Measurements from ENCODE around the gene PPP1R26.

The PPP1R26 gene

DNA sequence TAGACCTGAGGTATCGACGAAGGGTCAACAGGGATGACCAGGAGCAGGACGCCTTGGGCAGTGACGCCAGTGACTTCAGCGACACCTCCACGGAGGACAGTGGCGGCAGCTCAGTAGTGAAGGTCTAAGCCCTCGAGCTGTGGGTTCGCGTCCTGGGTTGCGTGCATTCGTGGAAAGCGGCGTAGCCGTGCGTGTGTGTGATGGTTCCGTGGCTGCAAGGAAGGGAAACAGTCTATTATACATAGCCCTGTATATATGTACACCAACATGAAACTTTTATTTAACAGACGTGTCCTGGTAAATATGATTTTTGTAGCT, 8.4 kb downstream of the PPP1R26 start:
- DNase-seq (ENCODE audit: low read depth in 2 of 3, low spot score in 1 of 3), result no peak

DNA sequence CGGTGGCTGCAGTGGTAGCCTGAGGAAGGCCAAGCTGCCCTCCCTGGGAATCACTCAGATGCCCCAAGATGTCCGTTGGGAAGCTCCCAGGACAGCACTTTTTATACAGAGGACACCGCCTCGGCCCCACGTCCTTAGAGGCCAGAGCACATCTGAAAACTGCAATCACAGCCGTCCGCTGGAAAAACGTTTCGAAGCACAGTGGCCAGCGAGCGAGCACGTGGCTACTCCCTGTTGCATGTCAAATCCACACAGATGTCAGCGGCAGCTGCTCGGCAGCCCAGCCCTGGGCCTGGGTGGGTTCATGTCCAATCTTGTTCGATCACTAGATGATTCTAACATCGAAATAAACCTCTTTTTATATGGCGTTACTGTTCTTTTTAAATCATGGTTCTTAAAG, 8.9 kb downstream of the PPP1R26 start:
- no peak for DNase-seq (ENCODE audit: low read depth in 2 of 3, low spot score in 1 of 3)

DNA sequence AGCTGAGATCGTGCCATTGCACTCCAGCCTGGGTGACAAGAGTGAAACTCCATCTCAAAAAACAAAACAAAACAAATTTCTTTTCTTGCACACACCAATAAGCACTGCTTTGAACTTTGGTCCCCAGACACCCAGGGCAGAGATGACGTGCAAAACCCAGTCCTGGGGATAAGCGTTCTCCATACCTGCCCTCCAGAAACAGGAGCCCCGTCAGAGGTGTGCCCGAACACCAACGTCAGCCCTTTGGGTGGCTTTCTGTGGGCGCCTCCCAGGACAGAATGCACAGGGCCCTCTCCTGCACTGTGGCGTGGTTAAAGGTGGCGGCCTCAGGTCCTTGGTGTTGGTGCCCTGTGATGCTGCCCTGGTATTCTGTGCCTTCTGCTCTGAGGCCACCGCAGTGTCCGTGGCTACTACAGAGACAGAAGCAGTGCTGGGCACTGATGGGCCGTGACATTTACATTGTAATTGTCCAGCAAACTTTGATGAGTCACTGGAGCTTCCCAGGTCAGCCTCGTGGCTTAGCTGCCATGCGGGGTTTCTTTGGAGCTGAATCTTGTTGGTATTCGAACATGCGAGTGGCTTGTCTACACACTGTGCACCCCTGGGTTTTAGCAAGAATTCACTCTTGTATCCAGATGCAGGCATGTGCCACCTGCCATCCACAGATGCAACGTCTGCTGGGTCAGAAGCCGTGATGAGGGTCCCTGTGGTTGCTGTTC, 9.8 kb downstream of the PPP1R26 start:
- no peak for DNase-seq (ENCODE audit: low read depth in 2 of 3, low spot score in 1 of 3)

DNA sequence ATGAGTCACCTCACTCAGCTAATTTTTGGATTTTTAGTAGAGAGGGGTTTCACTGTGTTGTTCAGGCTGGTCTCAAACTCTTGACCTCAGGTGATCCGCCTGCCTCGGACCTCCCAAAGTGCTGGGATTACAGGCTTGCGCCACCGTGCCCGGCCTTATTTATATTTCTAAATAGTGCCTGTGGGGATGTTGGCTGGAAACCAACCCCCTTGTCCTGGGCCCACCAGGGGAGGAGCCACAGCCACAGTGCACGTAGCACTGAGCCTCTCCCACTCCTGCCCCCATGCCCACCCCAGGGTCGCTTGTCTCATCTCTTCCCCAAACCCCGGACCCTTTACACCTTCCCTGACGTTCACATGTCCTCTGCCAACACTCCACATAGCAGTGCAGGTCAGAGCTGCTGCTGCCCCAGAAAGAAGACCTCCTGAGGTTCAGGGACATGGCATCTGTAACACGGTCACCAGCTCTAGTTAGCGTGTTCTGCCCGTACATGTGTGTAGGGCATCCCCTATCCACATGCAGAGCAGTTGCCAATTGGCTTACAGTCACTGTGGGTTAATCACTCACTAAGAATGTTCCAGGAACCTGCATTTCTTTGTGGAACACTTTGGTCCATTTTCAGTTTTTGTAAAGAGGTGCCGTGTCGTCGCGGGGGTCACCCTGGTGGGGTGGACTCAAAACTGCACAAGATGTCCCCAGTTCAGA, 10.7 kb downstream of the PPP1R26 start:
- no peak for DNase-seq (ENCODE audit: low read depth in 2 of 3, low spot score in 1 of 3)

DNA sequence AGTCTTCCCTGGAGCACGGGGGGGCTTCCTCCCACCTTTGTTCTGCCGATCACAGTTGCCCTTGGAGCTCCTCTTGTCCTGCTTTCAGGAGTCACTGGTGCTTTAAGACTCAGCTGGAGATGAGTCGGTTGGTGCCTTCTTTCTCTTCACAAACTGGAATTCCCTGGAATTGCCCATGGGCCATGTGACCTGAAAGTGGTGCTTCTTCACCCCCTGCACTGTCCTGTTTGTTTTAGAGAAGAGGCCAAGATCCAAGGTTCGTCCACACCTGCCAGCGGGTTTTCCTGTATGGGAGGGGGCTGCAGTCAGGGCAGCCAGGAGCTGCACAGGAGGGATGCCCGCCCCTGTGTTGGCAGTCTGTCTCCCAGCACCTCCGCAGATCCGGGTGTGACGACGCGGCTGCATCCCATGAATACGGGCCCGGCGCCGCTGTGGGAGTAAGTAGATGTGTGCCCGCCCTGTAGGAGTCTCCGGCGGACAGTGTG, 11.4 kb downstream of the PPP1R26 start:
- no peak for DNase-seq (ENCODE audit: low read depth in 2 of 3, low spot score in 1 of 3)

DNA sequence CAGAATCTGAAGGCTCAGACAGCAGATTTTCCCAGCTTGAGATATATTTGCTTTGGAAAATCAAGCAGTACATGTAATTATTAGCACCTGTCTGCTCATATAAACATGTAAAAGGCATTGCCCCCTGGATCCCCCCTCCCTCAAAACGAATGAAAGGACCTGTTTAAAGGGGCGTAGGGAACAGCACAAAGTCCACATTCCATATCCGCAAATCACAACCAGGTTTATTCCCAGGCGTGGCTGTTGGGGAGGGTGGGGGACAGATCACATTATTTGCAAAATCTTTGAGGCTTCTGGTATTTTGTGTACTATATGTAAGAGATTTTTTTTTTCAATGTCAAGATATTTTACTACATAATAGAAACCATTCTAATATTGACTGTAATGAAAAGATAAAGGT, 12.2 kb downstream of the PPP1R26 start:
- no peak for DNase-seq (ENCODE audit: low read depth in 2 of 3, low spot score in 1 of 3)

DNA sequence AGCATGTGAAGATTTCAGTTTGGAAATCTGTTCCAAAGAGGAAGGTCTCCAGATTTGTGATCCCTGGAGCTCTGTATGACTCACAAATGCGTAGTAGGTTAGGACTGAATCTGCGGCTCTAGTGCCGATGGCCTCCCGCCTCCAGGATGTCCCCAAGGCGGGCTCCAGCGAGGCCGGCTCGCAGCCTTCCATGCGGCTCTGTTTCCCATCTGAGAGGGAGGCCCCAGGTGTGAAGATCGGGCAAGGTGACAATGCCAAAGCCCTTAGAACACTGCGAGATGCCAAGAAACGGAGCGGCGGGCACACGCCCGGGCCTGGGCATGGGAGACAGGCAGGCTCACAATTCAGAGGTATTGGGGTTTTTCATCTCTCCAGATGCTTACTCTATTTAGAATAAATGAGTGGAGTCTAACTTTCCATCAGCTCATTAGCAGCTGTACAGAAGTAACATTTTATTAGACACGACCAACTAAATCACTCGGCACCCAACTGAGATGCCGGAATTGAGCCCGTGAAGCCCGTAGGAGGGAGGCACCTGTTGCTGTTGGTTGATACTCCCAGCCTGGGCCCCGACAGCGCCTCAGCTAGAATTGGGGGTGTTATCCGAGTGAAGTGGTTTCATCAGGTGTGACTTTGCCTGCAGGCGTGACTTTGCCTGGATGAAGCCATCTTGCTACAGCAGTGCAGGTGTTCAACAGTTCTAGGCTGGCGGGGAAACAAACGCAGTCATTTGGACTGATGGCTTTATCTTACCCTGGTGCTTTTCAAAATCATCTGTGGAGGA, 13.5 kb downstream of the PPP1R26 start:
- DNase-seq (ENCODE audit: low read depth in 2 of 3, low spot score in 1 of 3), result no peak

DNA sequence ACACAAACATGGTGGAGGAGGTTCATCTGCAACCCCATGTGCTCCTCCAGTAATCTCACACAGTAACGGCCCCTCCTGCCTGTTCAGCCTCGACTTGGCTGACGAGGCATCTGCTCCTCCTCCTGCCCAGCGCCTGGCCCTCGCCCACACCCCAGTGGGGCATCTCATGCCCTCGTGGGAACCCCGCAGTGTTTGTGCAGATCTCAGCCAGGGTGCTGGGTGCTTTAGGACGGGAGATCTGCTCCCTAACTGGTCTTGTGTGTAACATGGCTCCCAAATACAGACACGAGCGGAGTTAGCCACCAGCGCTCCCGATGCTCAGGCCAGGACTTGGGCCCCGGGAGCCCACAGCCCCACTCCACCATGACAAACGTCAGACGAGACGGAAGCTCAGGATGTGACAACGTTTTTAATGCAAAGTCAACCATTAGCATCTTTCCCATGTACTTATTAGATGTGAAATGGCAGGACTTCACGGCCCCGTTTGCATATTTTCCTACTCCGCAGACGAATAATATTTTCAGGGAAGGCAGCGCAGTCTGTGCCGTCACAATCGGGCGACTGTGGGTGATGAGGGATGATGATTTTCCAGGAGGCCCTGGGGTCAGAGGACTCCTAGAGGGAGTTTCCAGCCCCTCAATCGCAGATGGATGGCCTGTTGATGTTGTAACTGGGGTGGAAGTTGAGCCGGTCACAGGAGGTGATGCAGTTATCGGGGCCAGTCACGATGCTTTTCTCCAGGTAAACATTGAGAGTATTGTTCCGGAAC, 15.4 kb downstream of the PPP1R26 start:
- no peak for DNase-seq (ENCODE audit: low read depth in 2 of 3, low spot score in 1 of 3)

DNA sequence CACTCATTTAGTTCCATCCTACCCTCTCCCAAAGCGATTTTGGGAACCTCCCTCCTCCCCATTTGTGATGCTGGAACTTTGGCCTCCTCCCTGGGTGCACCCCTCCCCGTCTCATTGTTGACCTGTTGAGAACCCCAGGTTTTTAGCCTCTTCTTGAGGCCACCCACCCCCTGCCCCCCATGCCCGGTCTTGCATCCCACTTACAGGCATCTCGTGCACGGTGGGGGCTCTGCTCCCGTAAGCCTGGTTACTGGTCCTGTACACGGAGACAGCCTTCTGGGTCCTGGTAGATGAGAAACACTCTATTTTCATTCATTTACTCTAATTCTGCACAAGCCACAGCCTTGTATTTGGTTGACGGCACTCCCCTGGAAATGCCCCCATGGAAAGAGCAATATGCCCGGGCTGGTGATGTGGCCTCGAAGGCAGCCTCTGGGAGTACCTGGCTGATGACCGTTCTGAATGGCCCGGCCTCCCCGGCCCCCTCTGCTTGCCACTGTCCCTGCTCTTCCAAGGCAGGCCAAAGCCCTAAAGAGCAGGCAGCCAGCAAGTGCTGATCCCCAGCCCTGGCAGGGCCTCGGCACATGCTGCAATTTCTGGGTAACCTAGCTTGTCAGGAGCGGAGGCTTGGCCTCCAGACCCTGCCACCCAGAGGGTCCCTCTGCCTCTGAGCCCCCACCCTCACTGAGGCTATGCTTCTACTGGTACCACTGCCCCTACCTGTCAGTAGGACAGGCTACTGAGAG, 19.0 kb downstream of the PPP1R26 start:
- DNase-seq (ENCODE audit: low read depth in 2 of 3, low spot score in 1 of 3), result no peak

DNA sequence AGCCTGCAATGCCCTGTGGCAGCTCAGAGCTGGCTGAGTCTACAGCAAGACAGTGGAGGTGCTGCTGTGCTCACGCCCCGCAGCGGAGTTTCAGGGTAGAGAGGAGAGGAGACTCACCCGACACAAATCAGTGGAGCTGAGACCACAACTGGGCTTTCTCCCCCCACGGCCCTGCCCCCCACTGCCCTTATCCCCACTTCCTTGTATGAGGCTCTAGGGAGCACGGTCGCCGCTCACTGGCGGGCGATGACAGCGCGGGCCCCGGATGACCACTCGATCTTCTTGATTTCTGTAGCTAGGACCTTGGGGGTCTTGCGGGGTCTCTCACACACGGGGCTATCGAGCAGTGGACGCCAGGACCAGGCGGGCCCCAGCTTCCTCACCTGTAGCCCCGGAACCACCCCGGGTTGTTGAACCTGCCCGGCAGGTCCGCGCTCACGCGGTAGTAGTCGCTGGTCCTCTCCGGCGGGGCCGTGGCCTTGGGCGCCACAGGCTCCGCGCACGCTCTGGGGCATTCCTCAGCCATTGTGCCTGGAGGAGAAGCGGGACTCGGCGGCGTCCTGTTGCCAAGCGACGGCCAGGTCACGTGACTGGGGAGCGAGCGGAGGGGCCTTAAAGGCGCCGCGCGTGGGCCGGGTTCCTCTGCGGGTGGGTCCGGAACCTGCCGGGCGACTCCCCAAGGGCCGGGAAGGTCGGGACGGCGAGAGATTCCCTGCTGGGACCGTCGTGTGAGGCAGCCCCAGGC, 19.9 kb downstream of the PPP1R26 start:
- peak; percentile 70 to 91 (median 82) for DNase-seq (ENCODE audit: low read depth in 2 of 3, low spot score in 1 of 3)

DNA sequence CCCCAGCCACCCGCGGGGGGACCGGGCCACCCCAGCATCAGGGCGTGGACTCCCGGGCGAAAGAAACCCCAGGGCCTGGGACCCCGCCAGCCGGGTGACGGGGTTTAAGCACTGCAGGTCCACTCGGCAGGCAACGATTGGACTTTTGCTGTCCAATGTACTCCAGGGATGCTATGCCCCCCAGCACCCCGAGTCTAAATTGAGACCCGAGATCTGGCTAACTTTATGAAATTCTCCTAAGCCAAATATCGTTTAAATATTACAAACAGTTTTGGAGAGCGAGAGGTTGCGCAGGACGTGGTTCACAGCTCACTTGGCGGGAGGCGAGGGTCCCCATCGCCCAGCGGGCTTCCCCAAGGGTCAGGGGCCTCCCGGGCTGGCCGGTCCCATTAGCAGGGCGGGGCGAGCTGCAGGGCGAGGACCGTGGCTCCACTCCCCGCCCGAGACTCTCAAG, 20.5 kb downstream of the PPP1R26 start:
- no peak for DNase-seq (ENCODE audit: low read depth in 2 of 3, low spot score in 1 of 3)

DNA sequence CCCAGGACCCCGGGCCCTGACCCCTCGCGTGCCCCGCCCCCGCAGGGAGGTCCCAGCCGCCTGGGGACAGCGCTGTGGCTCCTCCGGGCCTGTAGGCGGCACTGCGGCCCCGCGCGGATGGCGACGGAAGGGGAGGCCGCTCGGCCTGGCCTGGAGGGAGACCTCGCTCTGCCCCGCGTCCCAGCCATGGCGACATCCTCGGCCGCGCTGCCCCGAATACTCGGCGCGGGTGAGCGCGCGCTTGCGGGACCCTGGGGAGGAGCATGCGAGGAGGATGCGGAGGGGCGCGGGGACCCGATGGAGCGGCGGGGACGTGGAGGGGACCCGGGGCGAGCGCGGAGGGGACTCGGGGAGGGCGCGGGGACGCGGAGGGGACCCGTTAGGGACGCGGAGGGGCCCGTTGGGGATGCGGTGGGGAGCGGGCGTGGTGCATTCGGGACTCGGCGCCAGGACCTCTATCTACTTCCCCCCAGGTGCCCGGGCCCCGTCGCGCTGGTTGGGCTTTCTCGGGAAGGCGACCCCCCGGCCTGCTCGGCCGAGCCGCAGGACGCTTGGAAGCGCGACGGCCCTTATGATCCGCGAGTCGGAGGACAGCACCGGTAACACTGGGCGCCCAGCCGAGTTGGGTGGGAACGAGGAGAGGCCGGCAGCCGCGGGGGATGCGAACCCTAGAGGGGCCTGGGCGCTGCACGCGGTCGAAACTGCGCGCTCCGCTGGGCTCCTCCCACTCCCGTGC, 21.1 kb downstream of the PPP1R26 start, which contains the start of gene MRPS2:
MRPS2 (plus strand) TSS at position 158 of the 736 bp plus-strand sequence; CDS start at position 187, 29 bp downstream.
- DNase-seq (ENCODE audit: low read depth in 2 of 3, low spot score in 1 of 3), result peak; percentile 67 to 83 (median 73)

DNA sequence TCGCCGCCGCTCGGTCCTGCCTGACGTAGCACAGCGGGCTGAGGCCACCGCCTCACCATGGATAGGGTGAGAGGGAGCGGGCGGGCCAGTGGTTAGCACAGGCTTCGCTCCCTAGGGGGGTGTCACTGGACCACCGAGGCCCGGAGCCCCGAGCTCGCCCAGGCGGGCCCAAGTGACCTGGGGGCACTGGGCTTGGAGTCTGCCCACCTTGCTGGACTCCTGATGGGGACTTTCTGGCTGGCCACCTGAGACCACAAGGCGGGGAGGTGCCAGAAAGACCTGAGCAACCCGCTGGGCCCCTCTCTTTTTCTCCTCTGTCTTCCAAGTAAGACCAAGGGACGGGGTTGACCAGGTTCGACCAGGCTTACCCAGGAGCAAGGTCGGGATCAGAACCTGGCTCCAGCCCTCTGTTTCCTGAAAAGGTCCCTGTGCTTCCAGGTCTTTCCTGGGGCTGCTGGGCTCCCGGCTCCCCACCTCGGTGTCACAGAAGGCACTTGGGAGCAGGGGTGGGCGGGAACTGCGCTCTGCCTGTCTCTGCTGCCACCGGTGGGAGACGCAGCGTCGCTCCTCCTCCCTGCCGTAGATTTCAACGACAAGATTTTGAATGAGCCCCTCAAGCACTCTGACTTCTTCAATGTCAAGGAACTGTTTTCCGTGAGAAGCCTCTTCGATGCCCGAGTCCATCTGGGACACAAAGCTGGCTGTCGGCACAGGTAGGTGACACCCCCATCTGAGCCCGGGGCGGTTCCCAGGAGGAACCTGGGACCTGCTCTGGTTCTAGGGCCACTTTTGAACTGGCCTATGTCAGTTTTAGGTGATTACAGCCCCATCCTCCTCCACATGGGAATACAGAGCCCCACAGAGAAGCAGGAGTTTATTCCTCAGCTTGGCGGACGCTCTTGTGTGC, 21.9 kb downstream of the PPP1R26 start:
- peak in 1 of 3 donors; percentile 51 for DNase-seq (ENCODE audit: low read depth in 2 of 3, low spot score in 1 of 3)

DNA sequence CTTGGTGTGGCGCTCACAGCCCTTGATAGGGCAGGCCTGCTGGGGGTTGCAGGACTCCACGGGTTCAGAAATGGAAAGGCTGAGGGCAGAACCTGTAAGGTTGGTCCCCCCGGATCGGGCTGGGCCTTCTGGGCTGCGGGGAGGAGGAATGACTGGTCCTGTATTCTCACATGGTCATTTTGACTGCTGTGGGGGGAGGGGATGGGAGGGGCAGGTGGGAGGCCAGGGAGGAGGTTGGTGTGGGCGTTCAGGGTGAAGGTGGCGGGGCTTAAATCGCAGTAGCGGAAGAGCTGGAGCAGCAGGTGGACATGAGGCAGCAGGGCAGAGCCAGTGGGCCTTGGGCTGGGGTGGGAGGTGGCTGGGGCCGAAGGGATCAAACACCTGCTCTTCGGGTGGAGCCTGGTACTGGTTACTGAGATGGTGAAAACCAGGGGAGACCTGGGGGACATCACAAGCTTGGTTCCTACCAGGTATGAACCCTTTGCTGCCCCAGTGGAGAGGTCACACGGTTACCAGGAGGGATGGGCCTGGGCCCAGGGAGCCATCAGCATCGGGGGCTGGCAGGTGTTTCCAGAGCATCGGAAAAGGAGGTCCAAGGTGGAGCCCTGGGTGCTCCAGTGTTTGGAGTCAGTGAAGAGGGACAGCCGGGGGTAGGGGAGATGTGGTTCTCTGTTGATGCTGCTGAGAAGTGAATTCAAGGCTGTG, 22.7 kb downstream of the PPP1R26 start:
- DNase-seq (ENCODE audit: low read depth in 2 of 3, low spot score in 1 of 3), result no peak

DNA sequence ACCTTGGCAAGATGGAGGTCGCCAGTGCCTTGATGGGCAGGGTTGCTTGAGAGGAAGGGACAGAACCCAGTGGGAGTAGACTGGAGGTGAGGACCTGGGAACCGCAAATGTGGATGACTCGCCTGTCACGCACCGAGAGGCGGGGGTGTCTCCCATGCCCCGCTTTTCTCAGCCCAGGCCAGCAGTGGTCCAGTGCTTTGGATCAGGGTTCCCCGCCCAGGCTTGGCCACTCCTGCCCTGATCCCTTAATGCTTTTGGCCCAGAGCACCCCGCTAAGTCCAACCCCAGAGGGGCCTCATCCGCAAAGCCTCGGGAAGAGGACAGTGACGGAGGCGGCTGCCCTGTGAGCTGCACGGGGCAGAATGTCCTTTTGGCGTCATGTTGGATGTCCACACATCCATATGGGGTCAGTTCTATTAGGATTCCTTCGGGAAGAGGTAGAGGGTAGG, 23.3 kb downstream of the PPP1R26 start:
- DNase-seq (ENCODE audit: low read depth in 2 of 3, low spot score in 1 of 3), result no peak

DNA sequence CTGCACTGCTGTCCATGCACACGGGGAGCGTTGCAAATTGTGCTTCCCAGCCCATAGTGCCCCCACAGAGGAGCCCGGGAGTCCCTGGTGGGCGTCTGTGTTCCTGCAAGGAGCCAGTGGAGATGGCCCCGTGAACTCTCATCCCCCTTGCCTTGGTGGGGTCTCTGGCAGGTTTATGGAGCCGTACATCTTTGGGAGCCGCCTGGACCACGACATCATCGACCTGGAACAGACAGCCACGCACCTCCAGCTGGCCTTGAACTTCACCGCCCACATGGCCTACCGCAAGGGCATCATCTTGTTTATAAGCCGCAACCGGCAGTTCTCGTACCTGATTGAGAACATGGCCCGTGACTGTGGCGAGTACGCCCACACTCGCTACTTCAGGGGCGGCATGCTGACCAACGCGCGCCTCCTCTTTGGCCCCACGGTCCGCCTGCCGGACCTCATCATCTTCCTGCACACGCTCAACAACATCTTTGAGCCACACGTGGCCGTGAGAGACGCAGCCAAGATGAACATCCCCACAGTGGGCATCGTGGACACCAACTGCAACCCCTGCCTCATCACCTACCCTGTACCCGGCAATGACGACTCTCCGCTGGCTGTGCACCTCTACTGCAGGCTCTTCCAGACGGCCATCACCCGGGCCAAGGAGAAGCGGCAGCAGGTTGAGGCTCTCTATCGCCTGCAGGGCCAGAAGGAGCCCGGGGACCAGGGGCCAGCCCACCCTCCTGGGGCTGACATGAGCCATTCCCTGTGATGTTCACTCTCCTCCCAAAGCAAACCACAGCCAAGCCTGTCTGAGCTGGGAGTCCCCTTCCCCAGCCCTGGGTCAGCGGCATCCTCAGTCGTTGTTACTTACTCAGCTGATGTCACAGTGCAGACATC, 24.0 kb downstream of the PPP1R26 start:
- DNase-seq (ENCODE audit: low read depth in 2 of 3, low spot score in 1 of 3), result no peak
